GM10847 (cell line): Measurements from ENCODE around the gene SEMA3C.

Source experiments
- POLR2A ChIP-seq: IDR thresholded peaks from 2 replicates; pipeline ENCODE4 v1.6.1; 2011; ENCODE audit not compliant: insufficient read length; ENCODE audit errors: extremely low read depth

SEMA3C gene

DNA sequence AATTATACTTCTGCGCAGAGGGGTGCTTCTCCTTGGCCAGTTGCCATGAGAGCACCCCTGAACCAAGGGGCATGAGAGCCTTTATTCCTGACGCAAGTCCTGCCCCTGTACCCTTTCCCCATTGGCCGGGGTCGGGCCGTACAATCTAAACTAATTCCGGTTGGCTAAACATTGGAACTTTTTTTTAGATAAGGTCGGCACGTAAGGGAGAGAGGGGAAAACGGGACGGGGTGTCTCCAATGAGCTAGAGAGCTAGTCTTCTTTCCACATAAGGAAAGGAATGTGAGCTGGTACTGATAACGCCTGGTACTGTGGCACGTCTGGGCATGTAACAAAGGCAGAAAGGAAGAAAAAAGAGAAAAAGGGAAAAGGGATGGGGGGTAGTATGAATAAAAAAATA, 183.5 kb downstream of the SEMA3C start:
- no peak for TF ChIP-seq POLR2A

- TF ChIP-seq POLR2A: no peak
These were observed 184.8 kb downstream of the SEMA3C start for GRCh38 chr7:80734011-80734410.

DNA sequence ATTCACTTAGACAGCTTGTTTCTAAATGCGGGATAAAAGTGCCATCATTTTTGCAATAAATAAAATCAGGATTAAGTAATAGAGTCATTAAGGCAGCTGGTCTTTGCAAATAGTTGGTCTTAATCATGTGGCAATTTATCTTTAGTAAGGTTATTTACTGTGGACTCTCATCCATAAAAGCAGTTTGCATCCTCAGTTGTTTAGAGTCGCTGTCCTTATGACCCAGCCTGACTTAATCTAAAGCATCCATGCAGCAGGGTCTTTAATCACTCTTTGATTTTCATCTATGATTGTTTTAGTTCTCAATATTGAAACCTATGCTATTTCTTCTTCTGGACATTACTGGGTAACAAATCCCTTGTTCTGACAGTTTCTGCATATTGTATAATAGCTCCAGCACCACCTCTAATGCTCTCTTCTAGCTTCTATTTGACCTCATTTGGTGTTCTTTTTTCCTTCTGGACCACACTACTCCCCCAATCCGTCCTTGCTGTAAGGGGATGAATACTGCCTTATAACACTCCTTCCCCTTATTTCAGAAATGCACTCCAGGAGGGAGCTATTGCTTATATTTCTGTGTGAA, 185.4 kb downstream of the SEMA3C start:
- TF ChIP-seq POLR2A: no peak

DNA sequence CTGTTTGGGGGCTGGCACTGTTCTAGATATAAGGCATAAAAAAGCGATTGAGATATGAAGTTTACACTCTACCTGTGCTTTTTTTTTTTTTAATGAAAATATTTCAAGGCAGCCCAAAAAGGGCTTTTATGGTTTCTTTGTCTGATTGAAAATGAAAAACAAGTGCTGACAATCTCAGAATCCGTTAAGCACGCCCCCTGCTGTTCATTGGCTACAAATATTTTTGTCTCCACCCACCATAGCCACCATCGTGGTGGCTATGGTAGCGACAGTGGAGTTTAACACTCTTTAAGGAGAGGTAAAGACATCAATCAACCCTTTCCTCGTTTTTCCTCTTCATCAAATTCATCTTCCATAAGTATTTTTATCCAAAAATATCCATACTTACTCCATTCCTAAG, 186.2 kb downstream of the SEMA3C start:
- TF ChIP-seq POLR2A: no peak

GRCh38 chr7:80731281-80731680, 187.6 kb downstream of the SEMA3C start:
- no peak for TF ChIP-seq POLR2A

DNA sequence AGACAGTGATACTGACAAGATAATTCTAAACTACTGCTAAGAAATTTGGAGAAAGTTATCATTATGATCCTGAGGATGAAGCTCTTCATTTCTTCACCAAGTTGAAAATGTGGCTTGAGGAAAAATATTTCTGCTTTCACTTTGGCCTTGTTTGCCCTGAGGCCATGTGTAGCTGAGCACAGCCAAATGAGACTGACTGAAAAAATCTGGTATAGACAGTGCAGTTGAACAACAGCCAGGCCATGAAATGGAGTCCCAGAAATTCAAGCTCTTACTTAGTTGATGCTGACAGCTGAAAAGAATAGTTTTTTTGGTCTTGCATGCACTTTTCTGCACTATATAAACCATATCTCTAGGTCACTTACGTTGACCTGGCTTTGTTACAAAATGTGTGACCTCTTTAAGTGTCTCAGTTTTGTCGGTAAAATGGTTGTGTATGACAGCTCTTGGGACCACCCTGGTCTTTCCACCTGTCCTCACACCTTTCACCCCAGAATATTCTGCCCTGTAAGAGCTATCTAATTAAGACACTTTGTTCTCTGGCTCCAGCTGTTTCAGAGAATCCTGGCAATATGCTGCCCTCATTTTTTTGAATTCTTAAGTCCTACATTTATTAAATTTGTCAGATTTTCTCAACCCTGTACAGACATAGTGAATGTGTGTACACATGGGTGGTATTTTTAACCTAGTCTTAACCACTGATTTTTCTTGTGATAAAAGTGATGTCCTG, 189.1 kb downstream of the SEMA3C start:
- TF ChIP-seq POLR2A: no peak

DNA sequence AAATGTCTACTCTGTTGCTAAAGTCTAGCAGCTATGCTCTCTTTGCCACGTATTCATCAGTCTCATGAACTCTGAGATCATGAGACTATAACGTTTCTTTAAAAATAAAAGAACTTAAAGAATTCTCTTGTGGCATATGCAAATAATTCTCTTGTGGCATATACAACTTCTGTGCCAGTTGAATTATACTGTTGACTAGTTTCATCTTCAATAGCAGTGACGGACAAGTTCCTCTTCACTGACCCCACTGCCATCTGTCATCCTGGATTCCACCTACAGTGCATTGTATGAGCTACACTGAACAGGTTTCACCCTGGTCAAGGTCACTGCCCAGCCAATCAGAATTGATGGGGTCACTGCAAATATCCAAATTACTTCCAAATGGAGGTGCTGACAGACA, 192.2 kb downstream of the SEMA3C start:
- no peak for TF ChIP-seq POLR2A

DNA sequence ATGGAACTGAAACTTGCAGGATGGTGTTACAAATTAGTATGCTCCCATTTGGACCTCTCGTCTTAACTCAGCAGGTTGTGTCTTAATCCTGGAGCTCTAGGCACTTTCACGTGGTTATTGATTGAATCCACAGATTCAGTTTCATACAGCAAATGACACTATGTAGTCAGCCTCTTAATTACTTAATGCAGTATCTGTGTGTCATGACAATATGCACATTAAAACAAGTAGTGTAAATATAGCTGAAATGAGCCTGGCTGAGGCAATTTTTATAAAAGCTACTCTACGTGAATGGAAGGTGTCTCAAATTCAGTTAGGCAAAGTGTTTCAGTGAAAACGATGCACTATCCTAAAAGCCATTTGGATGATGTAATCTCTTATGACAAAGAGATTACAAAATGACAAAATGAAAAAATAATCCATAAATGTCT, 193.7 kb downstream of the SEMA3C start:
- TF ChIP-seq POLR2A: no peak

GRCh38 chr7:80724249-80724871, 194.5 kb downstream of the SEMA3C start:
- TF ChIP-seq POLR2A: no peak

- TF ChIP-seq POLR2A: no peak
These were observed 196.1 kb downstream of the SEMA3C start for GRCh38 chr7:80722616-80723195.

DNA sequence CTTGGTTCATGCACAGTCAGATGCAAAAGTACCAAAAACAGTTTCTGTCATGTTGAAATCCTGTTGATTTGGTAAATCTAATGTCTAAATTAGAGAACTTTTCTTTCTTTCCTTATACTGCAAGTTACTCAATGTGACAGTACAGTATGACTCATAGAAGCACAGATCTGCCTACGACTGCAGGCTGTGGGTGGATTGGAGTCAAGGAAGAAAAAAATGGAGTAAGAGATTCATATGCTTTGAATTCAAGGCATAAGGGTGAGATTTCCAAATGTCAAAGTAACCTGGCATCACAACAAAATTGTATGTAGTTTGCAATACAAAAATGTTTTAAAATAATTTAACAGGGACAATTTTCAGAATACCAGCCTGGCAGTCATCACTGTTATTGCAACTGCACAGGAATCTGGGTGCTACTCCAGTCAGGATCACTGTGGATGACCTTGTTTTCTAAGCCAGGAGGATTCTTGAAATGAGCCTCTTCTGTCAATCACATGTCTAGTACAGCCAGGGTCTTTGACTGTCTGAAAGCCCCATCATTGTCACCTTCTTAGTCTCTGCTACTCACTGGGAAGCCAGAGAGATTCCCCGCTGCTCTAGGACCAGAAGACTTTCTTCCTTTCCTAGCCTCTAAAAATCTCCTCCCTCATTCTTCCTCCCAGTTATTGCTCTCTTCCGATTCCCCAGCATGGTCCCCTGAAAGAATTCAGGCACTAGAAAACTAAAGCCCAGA, 196.8 kb downstream of the SEMA3C start:
- TF ChIP-seq POLR2A: no peak

- no peak for TF ChIP-seq POLR2A
These were observed 198.7 kb downstream of the SEMA3C start for GRCh38 chr7:80720146-80720545.

- TF ChIP-seq POLR2A: no peak
These were observed 199.6 kb downstream of the SEMA3C start for GRCh38 chr7:80719261-80719660.

GRCh38 chr7:80711531-80711930, 207.3 kb downstream of the SEMA3C start:
- TF ChIP-seq POLR2A: no peak

- no peak for TF ChIP-seq POLR2A
These were observed 210.7 kb downstream of the SEMA3C start for GRCh38 chr7:80708123-80708522.

DNA sequence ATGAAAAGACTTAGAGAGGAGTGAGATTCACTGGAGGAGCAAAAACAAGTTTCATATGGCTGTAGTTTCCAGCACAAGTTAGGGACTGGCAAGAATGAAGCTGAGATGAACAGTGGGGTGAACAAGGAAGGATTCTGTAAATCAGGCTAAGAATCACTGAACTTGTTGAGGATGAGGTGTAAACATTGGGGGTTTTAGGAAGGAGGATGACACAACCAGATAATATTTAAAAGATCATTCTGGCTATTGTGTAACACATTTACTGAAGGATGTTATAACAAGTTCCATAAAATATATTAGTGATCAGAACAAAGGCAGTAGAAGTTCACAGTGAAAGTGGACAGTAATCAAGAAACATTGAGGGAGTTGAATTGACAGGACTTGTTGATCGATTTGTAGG, 211.5 kb downstream of the SEMA3C start:
- TF ChIP-seq POLR2A: no peak

- TF ChIP-seq POLR2A: no peak
These were observed 213.6 kb downstream of the SEMA3C start for GRCh38 chr7:80705130-80705781.
